K562 (cell line): ENCODE data around the gene IP6K3. TPM values are rescaled to one million over a fixed set of nuclear protein-coding genes. Genes with fewer than 3 reads are reported as not detected.

Source experiments
- ATAC-seq: fragments of 200-7000 bp; cut with Tn5 transposase; 3 replicates; pipeline ENCODE4 v1.9.1; 2020; ENCODE audit warnings: moderate library complexity
- BruUV-seq: library from RNA; stranded (reverse); fragments of 400-500 nt; replicated peaks from 2 replicates; lab custom pipeline; 2021; lab: Mats Ljungman, UMichigan
- CTCF ChIA-PET: fragments of 300-600 bp; formaldehyde crosslinking; extraction: SDS; loops from one replicate; lab custom pipeline; 2021; ENCODE audit warnings: low intra/inter-chr PET ratio; lab: Yijun Ruan, JAX
- POLR2A ChIA-PET: fragments of 300-600, 350-650 bp; sonication (Branson Sonifier 250); formaldehyde crosslinking; extraction: SDS; loops from one replicate; lab custom pipeline; 2021; ENCODE audit warnings: antibody characterized with exemption, inconsistent platforms; lab: Yijun Ruan, JAX
- DNase-seq, 4 experiments: peaks; one replicate each; pipeline versions ENCODE4 v3.0.0 to v3.0.0-alpha.2; 2011 to 2018; ENCODE audit warnings: low spot score in 3 of 4, mixed read lengths in 3 of 4; ENCODE audit errors: extremely low read depth in 1 of 4
- FAIRE-seq: peaks from 2 replicates; lab custom pipeline; 2011; peaks lifted over from hg19 to GRCh38; lab: Jason Lieb, UNC
- H2AFZ ChIP-seq: 2 replicates; pipeline ENCODE4 v1.6.0; 2011; ENCODE audit warnings: low read depth, low read length, control low read depth, inconsistent platforms
- H3K27ac ChIP-seq: fragments of 200-600 bp; 3 replicates; pipeline ENCODE4 v1.8.0; 2011; ENCODE audit warnings: low read depth, mild to moderate bottlenecking, control low read depth, inconsistent platforms, low read length, moderate library complexity, mixed read lengths; ENCODE audit errors: extremely low read depth
- H3K27me3 ChIP-seq, 2 experiments: fragments of 300-600 bp in 1 of 2; 2 replicates in 1 of 2; 3 replicates in 1 of 2; pipeline versions ENCODE4 v1.6.0 to v1.8.0; 2011; ENCODE audit warnings: inconsistent platforms in 2 of 2, low read length in 2 of 2, mild to moderate bottlenecking in 1 of 2, mixed read lengths in 1 of 2, moderate library complexity in 1 of 2; ENCODE audit not compliant: control insufficient read depth in 2 of 2, insufficient read depth in 2 of 2
- H3K36me3 ChIP-seq: fragments of 300-600 bp; 3 replicates; pipeline ENCODE4 v1.8.0; 2011; ENCODE audit warnings: mild to moderate bottlenecking, low read length, inconsistent platforms; ENCODE audit not compliant: control insufficient read depth, insufficient read depth
- H3K4me1 ChIP-seq, 2 experiments: fragments of 200-600 bp in 1 of 2; replicated peaks in 1 of 2; 2 replicates in 1 of 2; 3 replicates in 1 of 2; pipeline versions ENCODE4 v1.5.1 to v1.8.0; 2011; ENCODE audit warnings: inconsistent platforms in 2 of 2, low read length in 2 of 2, mild to moderate bottlenecking in 1 of 2, mixed read lengths in 1 of 2, moderate library complexity in 1 of 2; ENCODE audit not compliant: control insufficient read depth in 2 of 2, insufficient read depth in 2 of 2
- H3K4me2 ChIP-seq: 2 replicates; pipeline ENCODE4 v1.6.1; 2011; ENCODE audit warnings: low read length, control low read depth, inconsistent platforms, mixed read lengths; ENCODE audit not compliant: insufficient read depth
- H3K4me3 ChIP-seq: fragments of 200-600 bp; sonication (generic), shearing (Covaris generic); 2 replicates; pipeline ENCODE4 v1.5.1; 2016; ENCODE audit warnings: control low read depth, inconsistent platforms
- H3K79me2 ChIP-seq: fragments of 200-600 bp; 3 replicates; pipeline ENCODE4 v1.8.0; 2011; ENCODE audit warnings: low read length, inconsistent platforms; ENCODE audit not compliant: control insufficient read depth, insufficient read depth
- H3K9ac ChIP-seq, 2 experiments: 2 replicates each; pipeline versions ENCODE4 v1.6.0 to v1.6.1; 2011; ENCODE audit warnings: low read depth in 2 of 2, low read length in 2 of 2, control low read depth in 1 of 2, inconsistent platforms in 1 of 2, mild to moderate bottlenecking in 1 of 2, mixed read lengths in 1 of 2; ENCODE audit not compliant: insufficient read depth in 1 of 2
- H3K9me1 ChIP-seq: one replicate; pipeline ENCODE4 v1.6.0; 2011; ENCODE audit warnings: inconsistent platforms, mild to moderate bottlenecking, low read length, moderate library complexity; ENCODE audit not compliant: control insufficient read depth, insufficient read depth
- H3K9me3 ChIP-seq: replicated peaks from 2 replicates; pipeline ENCODE4 v1.5.1; 2011; ENCODE audit warnings: low read depth, low read length, inconsistent platforms; ENCODE audit not compliant: control insufficient read depth, insufficient read depth
- H4K20me1 ChIP-seq: replicated peaks from 2 replicates; pipeline ENCODE4 v1.6.1; 2011; ENCODE audit warnings: low read length, inconsistent platforms, mixed read lengths; ENCODE audit not compliant: control insufficient read depth, insufficient read depth
- ATF1 ChIP-seq, 2 experiments: fragments of 450-650 bp in 1 of 2; IDR thresholded peaks; 2 replicates each; pipeline ENCODE4 v1.6.1; 2016; ENCODE audit warnings: missing compliant biosample characterization in 1 of 2, missing genetic modification characterization in 1 of 2
- BHLHE40 ChIP-seq: IDR thresholded peaks from 2 replicates; pipeline ENCODE4 v1.6.1; 2011; ENCODE audit warnings: low read length, improper control_type of control experiment
- DDX20 ChIP-seq: fragments of 450-650 bp; IDR thresholded peaks from 2 replicates; pipeline ENCODE4 v1.6.1; 2016; ENCODE audit warnings: missing genetic modification characterization, low read depth, mild to moderate bottlenecking, missing compliant biosample characterization, moderate library complexity
- EGR1 ChIP-seq: fragments of 450-650 bp; conservative IDR thresholded peaks from 2 replicates; pipeline ENCODE4 v1.6.1; 2017; ENCODE audit warnings: mild to moderate bottlenecking
- EHMT2 ChIP-seq: fragments of 450-650 bp; IDR thresholded peaks from 2 replicates; pipeline ENCODE4 v1.6.1; 2018; ENCODE audit warnings: antibody characterized with exemption
- GABPB1 ChIP-seq: sonication (generic); formaldehyde crosslinking; IDR thresholded peaks from 2 replicates; pipeline ENCODE4 v1.8.0; 2022; ENCODE audit warnings: mild to moderate bottlenecking, missing genetic modification reagents
- HCFC1 ChIP-seq: IDR thresholded peaks from 2 replicates; pipeline ENCODE4 v1.6.1; 2012; ENCODE audit warnings: low read depth, low read length, improper control_type of control experiment
- MYC ChIP-seq, 2 experiments: fragments of 250-450 bp in 1 of 2; sonication (Bioruptor Pico) in 1 of 2; IDR thresholded peaks; 2 replicates each; pipeline versions ENCODE4 v1.5.1 to v1.6.1; 2012 to 2021; ENCODE audit warnings: low read depth in 2 of 2, borderline replicate concordance in 1 of 2, improper control_type of control experiment in 1 of 2, low read length in 1 of 2, mild to moderate bottlenecking in 1 of 2, moderate library complexity in 1 of 2
- NFRKB ChIP-seq: fragments of 450-650 bp; IDR thresholded peaks from 2 replicates; pipeline ENCODE4 v1.6.1; 2016; ENCODE audit warnings: low read depth
- PTBP1 ChIP-seq: fragments of 200-400 bp; formaldehyde crosslinking; IDR thresholded peaks from 2 replicates; pipeline ENCODE4 v1.6.1; 2017; ENCODE audit warnings: low read depth, low read length
- TAL1 ChIP-seq: fragments of 450-650 bp; IDR thresholded peaks from 2 replicates; pipeline ENCODE4 v1.6.1; 2016; ENCODE audit warnings: mild to moderate bottlenecking
- ZKSCAN3 ChIP-seq: fragments of 250-450 bp; sonication (Bioruptor Pico); IDR thresholded peaks from 2 replicates; pipeline ENCODE4 v1.4.0; 2020
- ZNF282 ChIP-seq: sonication (generic); formaldehyde crosslinking; IDR thresholded peaks from 2 replicates; pipeline ENCODE4 v1.8.1; 2023; ENCODE audit warnings: missing genetic modification reagents
- ZNF699 ChIP-seq: fragments of 250-450 bp; sonication (Bioruptor Pico); IDR thresholded peaks from 2 replicates; pipeline ENCODE4 v1.8.0; 2021; ENCODE audit warnings: mild to moderate bottlenecking, moderate library complexity; ENCODE audit not compliant: insufficient replicate concordance
- ZNF707 ChIP-seq: fragments of 250-450 bp; sonication (Bioruptor Pico); conservative IDR thresholded peaks from 2 replicates; pipeline ENCODE4 v1.8.0; 2022; ENCODE audit warnings: inconsistent platforms, mild to moderate bottlenecking, moderate library complexity
- WGBS: fragments of 100-300 bp; shearing (Covaris generic); methylation state at CpG from one replicate; pipeline ENCODE4 v1.1.6; 2016; ENCODE audit warnings: low coverage, mixed read lengths; ENCODE audit not compliant: insufficient coverage; ENCODE audit errors: missing lambda C conversion rate; 5-methylcytosine and 5-hydroxymethylcytosine counted together
- in situ Hi-C: fragments of 300-500 bp; cut with MboI; formaldehyde crosslinking; loops from 4 replicates; pipeline ENCODE4 v1.15.0; 2018; ENCODE audit warnings: inconsistent platforms, mixed read lengths
- intact Hi-C: fragments of 100-400 bp; cut with micrococcal nuclease; formaldehyde crosslinking; loops from 2 replicates; pipeline ENCODE4 v1.14.2; 2022
- polyA plus RNA-seq, 8 experiments: library from polyadenylated mRNA; depleted of rRNA in 4 of 8; stranded (reverse) in 5 of 8; unstranded in 3 of 8; fragments of >200 nt; fragmentation: Nextera tagmentation in 2 of 8; fragmentation: Illumina TruSeq in 1 of 8; extraction: Ambion mirVana in 2 of 8; extraction: Trizol in 1 of 8; gene quantifications; 2 replicates each; pipeline versions ENCODE4 v1.2.1 to v1.2.3, GENCODE V29; 2011 to 2014; ENCODE audit warnings: inconsistent platforms in 1 of 8, missing spikeins in 1 of 8
- total RNA-seq, 7 experiments: library from RNA; depleted of rRNA in 6 of 7; stranded (reverse); fragments of >200 nt in 6 of 7; fragmentation: Illumina TruSeq in 2 of 7; extraction: Trizol in 2 of 7; gene quantifications; 2 replicates each; pipeline versions ENCODE4 v1.2.1 to v1.2.3, GENCODE V29; 2011 to 2021; ENCODE audit warnings: low replicate concordance in 1 of 7
- TF ChIP-seq, protein P1 (sequence below): fragments of 450-650 bp; formaldehyde crosslinking; IDR thresholded peaks from 2 replicates; pipeline ENCODE4 v1.4.0; 2020; ENCODE audit warnings: mild to moderate bottlenecking, moderate library complexity
- TF ChIP-seq, protein P2 (sequence below): fragments of 250-450 bp; sonication (Bioruptor Pico); IDR thresholded peaks from 2 replicates; pipeline ENCODE4 v1.9.0; 2021; ENCODE audit warnings: mild to moderate bottlenecking
- TF ChIP-seq, protein P3 (sequence below): IDR thresholded peaks from 2 replicates; pipeline ENCODE4 v1.6.1; 2014; ENCODE audit warnings: antibody characterized with exemption

IP6K3 gene
- total and polyA plus RNA-seq, 9 of the 15 experiments (the other 6 are each of a cell fraction or from before 2014, with no cell fraction given), result not detected

DNA sequence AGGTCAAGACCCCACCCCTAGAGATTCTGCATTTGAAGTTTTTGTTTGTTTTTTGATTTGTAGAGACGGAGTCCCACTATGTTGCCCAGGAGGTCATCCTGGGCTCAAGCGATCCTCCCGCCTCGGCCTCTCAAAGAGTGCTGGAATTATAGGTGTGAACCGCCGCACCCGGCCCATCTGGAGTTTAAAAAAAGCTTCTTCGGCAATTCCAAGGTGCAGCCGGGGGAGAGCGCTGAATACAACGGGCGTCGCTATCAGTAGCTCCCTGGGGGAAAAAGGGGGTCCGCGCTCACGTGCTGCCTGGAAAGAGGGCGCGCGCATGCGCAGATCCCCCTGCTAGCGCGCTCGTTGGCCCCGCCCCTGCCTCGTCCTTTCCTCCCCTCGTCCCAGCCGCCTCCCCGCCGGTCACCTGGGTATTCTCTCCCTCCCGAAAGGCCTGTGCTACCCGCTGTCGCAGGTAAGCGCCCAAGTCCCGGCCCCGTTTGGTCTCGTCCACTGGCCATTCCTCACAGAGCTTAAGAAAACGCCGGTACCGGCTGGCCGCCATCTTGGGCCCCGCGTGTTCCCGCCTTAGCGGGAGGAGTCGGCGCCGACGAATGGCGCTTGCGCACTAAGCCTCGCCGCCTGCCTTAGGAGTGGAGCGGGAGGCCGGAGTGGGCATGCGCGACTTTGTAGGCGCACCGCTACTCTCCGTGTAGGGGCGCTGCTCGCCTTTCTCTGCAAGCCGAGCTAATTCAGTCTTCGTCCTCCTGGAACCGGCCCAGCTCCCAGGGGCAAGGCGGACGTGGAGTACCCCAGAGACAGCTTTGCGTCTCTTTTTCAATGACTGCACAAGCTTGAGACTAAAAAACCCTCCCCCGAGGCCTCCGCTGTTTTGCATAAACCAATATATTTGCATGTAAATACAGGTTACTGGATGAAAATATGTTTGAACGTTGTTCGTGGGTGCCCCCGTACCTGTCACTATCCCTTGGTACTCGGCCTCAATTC lies 35.3 kb downstream of the IP6K3 start, which contains the start of gene UQCC2:
Gene UQCC2, minus strand, starts transcription at position 561 of the 990 bp plus-strand sequence. Its CDS starts 14 bp downstream, at position 547.
- WGBS, result 4% methylated on average over 62 of the region's 73 CpGs
- peak within 1 kb of the TSS; percentile 58 for H3K4me3 ChIP-seq
- peaks cover 40% of the 10 kb centered on the region for H3K36me3 ChIP-seq
- H2AFZ ChIP-seq, result peak within 1 kb of the TSS; percentile 97
- BruUV-seq, result TSS peak; percentile 51
- peaks cover 25% of the 10 kb centered on the region for H3K79me2 ChIP-seq
- ChIA-PET CTCF (interaction anchor here (0.5 to 2.3 kb wide), 5 partner anchors 33 to 444 kb away, joined by 3 to 14 read pairs (median 4); partner anchors contain the start of gene IP6K3), POLR2A (interaction anchor here (0.6 to 2.1 kb wide), 26 partner anchors 9 to 898 kb away, joined by 3 to 14 read pairs (median 4); partner anchors contain the start of genes BAK1 and ITPR3)
- peak within 1 kb of the TSS; percentile 93 for H3K27ac ChIP-seq
- in situ Hi-C loops, result no loop called here
- H3K4me2 ChIP-seq, result peak within 1 kb of the TSS; percentile 96
- H3K9me3 ChIP-seq, result no peaks in the 10 kb centered on the region
- DNase-seq (peak; percentile 99 to 100 (median 100)), ATAC-seq (peak; percentile 98), FAIRE-seq (peak; percentile 96)
- H3K9ac ChIP-seq, result peak within 1 kb of the TSS; percentile 90 to 98
- no peaks in the 10 kb centered on the region for H3K9me1 ChIP-seq
- H3K4me1 ChIP-seq, result peaks cover 12 to 19% of the 10 kb centered on the region in 2 experiments
- H4K20me1 ChIP-seq, result no peaks in the 10 kb centered on the region
- H3K27me3 ChIP-seq, result peaks cover 0 to 11% of the 10 kb centered on the region in 2 experiments; a peak in 4 of 5 replicates
- intact Hi-C loops, result loop anchor here (1.0 kb wide), 2 partner anchors 33 to 51 kb away; no protein-coding TSS in a partner anchor
- TF ChIP-seq, protein P1, sequence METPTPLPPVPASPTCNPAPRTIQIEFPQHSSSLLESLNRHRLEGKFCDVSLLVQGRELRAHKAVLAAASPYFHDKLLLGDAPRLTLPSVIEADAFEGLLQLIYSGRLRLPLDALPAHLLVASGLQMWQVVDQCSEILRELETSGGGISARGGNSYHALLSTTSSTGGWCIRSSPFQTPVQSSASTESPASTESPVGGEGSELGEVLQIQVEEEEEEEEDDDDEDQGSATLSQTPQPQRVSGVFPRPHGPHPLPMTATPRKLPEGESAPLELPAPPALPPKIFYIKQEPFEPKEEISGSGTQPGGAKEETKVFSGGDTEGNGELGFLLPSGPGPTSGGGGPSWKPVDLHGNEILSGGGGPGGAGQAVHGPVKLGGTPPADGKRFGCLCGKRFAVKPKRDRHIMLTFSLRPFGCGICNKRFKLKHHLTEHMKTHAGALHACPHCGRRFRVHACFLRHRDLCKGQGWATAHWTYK (CRISPR knock-in tag), result 0 out of 2 replicates have a peak, but pooled peaks have one; percentile 64
- TF ChIP-seq ZKSCAN3 (CRISPR knock-in tag) (no peak), EGR1 (no peak), GABPB1 (CRISPR knock-in tag) (peak; percentile 64), ZNF707 (CRISPR knock-in tag) (no peak), ZNF282 (no peak), ATF1 (CRISPR knock-in tag; IDR thresholded peaks at IDR 0.05) (no peak; the same call in 1 of the 2 replicates), ATF1 (tag; IDR thresholded peaks at IDR 0.05) (peak; percentile 80), NFRKB (peak; percentile 94), HCFC1 (no peak; the same call in 1 of the 2 replicates), TAL1 (no peak), DDX20 (tag) (no peak), EHMT2 (0 out of 2 replicates have a peak, but pooled peaks have one; percentile 3), MYC (IDR thresholded peaks at IDR 0.05; ENCODE audit: low read depth, low read length) (peak; percentile 98), MYC (CRISPR knock-in tag; IDR thresholded peaks at IDR 0.05; ENCODE audit: borderline replicate concordance, low read depth) (peak; percentile 97; the same call in 1 of the 2 replicates), BHLHE40 (peak; percentile 99), ZNF699 (CRISPR knock-in tag) (no peak), PTBP1 (no peak)
- TF ChIP-seq, protein P2, sequence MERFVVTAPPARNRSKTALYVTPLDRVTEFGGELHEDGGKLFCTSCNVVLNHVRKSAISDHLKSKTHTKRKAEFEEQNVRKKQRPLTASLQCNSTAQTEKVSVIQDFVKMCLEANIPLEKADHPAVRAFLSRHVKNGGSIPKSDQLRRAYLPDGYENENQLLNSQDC (CRISPR knock-in tag), result no peak
- TF ChIP-seq, protein P3, sequence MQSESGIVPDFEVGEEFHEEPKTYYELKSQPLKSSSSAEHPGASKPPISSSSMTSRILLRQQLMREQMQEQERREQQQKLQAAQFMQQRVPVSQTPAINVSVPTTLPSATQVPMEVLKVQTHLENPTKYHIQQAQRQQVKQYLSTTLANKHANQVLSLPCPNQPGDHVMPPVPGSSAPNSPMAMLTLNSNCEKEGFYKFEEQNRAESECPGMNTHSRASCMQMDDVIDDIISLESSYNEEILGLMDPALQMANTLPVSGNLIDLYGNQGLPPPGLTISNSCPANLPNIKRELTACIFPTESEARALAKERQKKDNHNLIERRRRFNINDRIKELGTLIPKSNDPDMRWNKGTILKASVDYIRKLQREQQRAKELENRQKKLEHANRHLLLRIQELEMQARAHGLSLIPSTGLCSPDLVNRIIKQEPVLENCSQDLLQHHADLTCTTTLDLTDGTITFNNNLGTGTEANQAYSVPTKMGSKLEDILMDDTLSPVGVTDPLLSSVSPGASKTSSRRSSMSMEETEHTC, result peak; percentile 65
